ENCODE results near the gene CD22. TPM values are rescaled to one million over a fixed set of nuclear protein-coding genes. Genes with fewer than 3 reads are reported as not detected.

CD22 gene
- total and polyA plus RNA-seq, 7 donors, result 0.11 to 3.2 (median 0.32) TPM

GRCh38 chr19:35360880-35361420, 32.0 kb downstream of the CD22 start:
- no peak for DNase-seq
- H3K9me3 ChIP-seq, result no peaks in the 10 kb centered on the region
- 46 to 50% methylated on average over 5 of the region's 5 CpGs; no CpG with 5 or more reads in 1 of the 3 donors for WGBS, 3 donors
- H3K4me3 ChIP-seq, result no peak overlapping the region
- H3K27ac ChIP-seq, result no peak overlapping the region
- intact Hi-C loops (cut with DNase I), result no loop called here
- H3K4me1 ChIP-seq, result no peaks in the 10 kb centered on the region
- no peak for ATAC-seq
- no peaks in the 10 kb centered on the region for H3K36me3 ChIP-seq (ENCODE audit: insufficient read depth in 1 of 2, low read depth in 1 of 2)
- peaks cover 0 to 9% (median 1%) of the 10 kb centered on the region in 3 donors for H3K27me3 ChIP-seq (ENCODE audit: insufficient read depth in 3 of 3, low read length in 2 of 3)
- TF ChIP-seq CTCF (IDR thresholded peaks at IDR 0.05), result no peak

- ATAC-seq, result no peak
- intact Hi-C loops (cut with DNase I), result no loop called here
- WGBS, 3 donors, result 63 to 69% methylated on average over 12 to 14 of the region's 14 CpGs; no CpG with 5 or more reads in 1 of the 3 donors
- no peak for DNase-seq
- Histone ChIP-seq H3K4me1 (no peaks in the 10 kb centered on the region), H3K4me3 (no peak overlapping the region), H3K36me3 (ENCODE audit: insufficient read depth in 1 of 2, low read depth in 1 of 2) (no peaks in the 10 kb centered on the region), H3K27me3 (ENCODE audit: insufficient read depth in 3 of 3, low read length in 2 of 3) (peaks cover 0 to 9% (median 1%) of the 10 kb centered on the region in 3 donors), H3K9me3 (no peaks in the 10 kb centered on the region), H3K27ac (no peak overlapping the region)
- TF ChIP-seq CTCF (IDR thresholded peaks at IDR 0.05), result no peak
Measured at GRCh38 chr19:35362261-35363000, 33.4 kb downstream of the CD22 start.

GRCh38 chr19:35363001-35363590, 34.1 kb downstream of the CD22 start:
- ATAC-seq, result no peak
- WGBS, 3 donors, result 70 to 72% methylated on average over 8 to 11 of the region's 11 CpGs; no CpG with 5 or more reads in 1 of the 3 donors
- peaks cover 0 to 2% (median 1%) of the 10 kb centered on the region in 3 donors for H3K27me3 ChIP-seq (ENCODE audit: insufficient read depth in 3 of 3, low read length in 2 of 3)

DNA sequence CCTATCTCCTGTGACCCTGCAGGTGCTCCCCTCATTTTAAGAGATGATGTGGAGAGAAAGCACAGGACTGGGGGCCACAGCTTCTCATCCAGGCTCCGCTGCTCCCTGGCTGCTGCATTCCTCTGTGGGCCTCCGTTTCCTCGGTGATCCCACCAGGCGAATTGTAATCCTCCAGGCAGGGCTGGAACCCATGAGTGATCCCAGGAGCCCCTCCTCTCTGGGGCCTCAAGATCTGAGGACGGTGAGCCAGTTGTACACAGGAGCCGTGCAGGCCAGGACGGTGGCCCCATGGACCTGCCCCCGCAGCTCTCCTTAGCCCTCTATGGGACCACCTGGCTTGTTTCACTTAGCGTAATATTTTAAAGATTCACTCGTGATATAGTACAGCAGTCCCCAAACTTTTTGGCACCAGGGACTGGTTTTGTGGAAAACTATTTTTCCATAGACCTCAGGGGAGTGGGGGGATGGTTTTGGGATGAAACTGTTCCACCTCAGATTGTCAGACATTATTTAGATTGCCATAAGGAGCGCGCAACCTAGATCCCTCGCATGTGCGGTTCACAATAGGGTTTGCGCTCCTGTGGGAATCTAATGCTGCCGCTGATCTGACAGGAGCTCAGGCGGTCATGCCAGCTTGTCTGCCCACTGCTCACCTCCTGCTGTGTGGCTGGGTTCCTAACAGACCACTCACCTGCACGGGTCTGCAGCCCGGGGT, 34.9 kb downstream of the CD22 start:
- no peak for ATAC-seq
- intact Hi-C loops (cut with DNase I), result no loop called here
- TF ChIP-seq CTCF (IDR thresholded peaks at IDR 0.05), result no peak
- H3K36me3 ChIP-seq (ENCODE audit: insufficient read depth in 1 of 2, low read depth in 1 of 2), result no peaks in the 10 kb centered on the region
- H3K9me3 ChIP-seq, result no peaks in the 10 kb centered on the region
- peaks cover 0 to 1% (median 0%) of the 10 kb centered on the region in 3 donors for H3K27me3 ChIP-seq (ENCODE audit: insufficient read depth in 3 of 3, low read length in 2 of 3)
- no peak for DNase-seq
- H3K27ac ChIP-seq, result no peak overlapping the region
- no peak overlapping the region for H3K4me3 ChIP-seq
- H3K4me1 ChIP-seq, result no peaks in the 10 kb centered on the region
- WGBS, 3 donors, result 74% methylated on average over 19 of the region's 19 CpGs; no CpG with 5 or more reads in 1 of the 3 donors

More at GRCh38 chr19:35363001-35363590, 34.1 kb downstream of the CD22 start:
- no peaks in the 10 kb centered on the region for H3K9me3 ChIP-seq
- no peak for DNase-seq
- no peaks in the 10 kb centered on the region for H3K36me3 ChIP-seq (ENCODE audit: insufficient read depth in 1 of 2, low read depth in 1 of 2)
- H3K27ac ChIP-seq, result no peak overlapping the region
- H3K4me1 ChIP-seq, result no peaks in the 10 kb centered on the region
- no peak overlapping the region for H3K4me3 ChIP-seq
- intact Hi-C loops (cut with DNase I), result no loop called here
- TF ChIP-seq CTCF (IDR thresholded peaks at IDR 0.05), result no peak

All from psoas muscle (tissue), 8 donors.